GM18519 (cell line): ENCODE results near the gene FBXO41.

Source experiments
- ATAC-seq: cut with Tn5 transposase; IDR thresholded peaks from one replicate; pipeline ENCODE4 v1.9.1; 2021; ENCODE audit warnings: mild to moderate bottlenecking, moderate library complexity; ENCODE audit not compliant: unreplicated experiment, low FRiP score

FBXO41 gene

GRCh38 chr2:73290049-73290839, 6.0 kb upstream of the FBXO41 start:
- peak; percentile 27 for ATAC-seq

- ATAC-seq: no peak
These were observed 5.0 kb upstream of the FBXO41 start for GRCh38 chr2:73289304-73289703.

DNA sequence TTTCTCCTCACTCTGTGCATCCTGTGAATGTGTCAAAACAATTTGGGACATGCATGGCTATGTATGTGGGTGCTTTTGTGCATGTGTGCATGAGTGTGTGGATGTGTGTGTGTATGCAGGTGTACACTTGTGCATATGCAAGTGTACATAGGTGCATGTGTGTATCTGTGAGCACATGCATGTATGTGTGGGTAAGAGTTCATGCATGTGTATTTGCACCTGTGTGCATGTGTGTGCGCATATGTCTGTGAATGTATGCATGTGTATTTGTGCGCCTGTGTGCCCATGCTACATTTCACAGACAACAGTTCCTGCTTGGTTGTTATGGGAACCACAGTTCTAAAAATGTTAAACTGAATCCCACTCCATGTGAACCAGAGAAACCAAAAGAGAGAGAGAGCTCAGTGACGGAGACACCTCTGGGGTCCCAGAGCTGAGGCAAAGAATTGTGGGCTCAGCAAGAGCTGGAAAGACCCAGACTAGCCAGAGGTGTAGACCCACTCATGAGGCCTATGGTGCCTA, 1.9 kb upstream of the FBXO41 start:
- ATAC-seq: no peak

GRCh38 chr2:73285159-73285739, 971 bp upstream of the FBXO41 start:
- ATAC-seq: peak; percentile 60

- ATAC-seq: peak; percentile 4
These were observed 558 bp downstream of the FBXO41 start for GRCh38 chr2:73283545-73284295.

GRCh38 chr2:73282924-73283544, 1.2 kb downstream of the FBXO41 start:
- no peak for ATAC-seq

DNA sequence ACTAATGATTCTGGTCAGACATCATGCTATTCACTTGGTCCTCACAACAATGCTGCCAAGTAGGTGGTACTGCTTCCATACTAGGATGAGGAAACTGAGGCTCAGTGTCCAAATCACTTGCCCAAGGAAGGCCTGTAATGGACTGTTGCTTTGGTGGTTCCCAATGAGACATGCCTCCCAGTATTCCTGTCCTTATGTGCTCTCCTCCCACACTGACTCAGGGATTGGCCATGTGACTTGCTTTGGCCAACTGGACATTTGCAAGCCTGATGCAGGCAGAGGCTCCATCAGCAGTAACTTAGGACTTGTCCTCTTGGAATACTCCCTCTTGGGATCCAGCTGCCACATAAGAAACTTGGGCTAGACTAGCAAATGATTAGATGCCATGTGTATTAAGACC, 3.0 kb downstream of the FBXO41 start:
- ATAC-seq: no peak

DNA sequence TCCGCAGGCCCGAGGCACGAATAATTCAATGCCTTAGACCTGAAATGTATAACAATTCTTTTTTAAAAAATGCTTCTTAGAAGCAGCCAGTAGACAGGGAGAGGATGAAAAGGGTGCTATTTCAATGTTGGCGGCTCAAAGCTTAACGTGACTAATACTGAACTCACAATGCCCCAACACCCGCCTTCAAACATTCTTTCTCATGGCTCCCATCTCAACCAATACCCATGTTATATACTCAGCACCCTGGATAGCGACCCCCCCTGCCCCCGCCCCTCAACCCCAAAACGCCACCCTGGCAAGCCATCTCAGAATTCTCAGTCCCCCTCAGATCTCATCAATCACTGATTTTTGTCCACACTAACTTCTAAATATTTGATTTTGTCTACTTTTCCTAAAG, 4.4 kb downstream of the FBXO41 start:
- no peak for ATAC-seq

- ATAC-seq: no peak
These were observed 12.0 kb downstream of the FBXO41 start for GRCh38 chr2:73272270-73272669.

GRCh38 chr2:73269686-73270465, 14.4 kb downstream of the FBXO41 start:
- ATAC-seq: no peak

DNA sequence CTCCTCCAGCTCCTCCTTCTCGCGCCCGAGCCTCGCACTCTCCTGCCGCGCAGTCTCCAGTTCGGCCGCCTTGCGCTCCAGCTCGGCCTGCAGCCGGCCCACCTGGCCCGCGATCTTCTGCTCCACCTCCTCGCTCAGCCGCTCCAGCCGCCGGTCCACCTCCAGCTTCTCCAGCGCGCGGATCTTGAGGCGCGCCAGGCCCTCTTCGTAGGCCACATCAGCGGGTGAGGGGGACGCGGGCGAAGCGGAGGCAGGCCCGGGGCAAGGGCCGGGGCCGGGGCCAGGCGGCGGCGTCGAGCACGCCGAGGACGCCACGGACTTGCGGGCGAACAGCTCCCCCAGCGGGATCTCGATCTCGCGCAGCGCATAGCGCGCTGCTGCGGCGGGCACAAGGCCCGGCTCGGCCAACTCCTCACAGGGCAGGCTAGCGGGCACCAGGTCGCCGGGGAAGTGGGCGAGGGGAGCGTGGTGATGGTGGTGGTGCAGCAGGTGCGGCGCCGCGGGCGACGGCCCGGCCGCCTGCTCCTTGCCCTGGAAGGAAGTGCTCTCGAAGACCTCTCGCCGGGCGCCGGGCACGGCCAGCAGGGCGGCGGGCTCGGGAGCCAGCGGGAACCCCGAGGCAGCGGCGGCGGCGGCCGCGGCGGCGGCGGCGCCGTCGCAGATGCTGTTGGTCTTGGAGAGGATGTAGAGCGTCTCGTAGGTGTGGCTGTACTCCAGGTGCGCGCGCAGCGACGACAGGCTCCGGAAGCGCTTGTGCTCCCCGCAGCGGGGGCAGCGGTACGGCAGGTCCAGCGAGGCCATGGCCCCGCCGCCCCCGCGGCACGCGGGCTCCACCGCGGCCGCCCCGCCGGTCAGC, 15.2 kb downstream of the FBXO41 start:
- no peak for ATAC-seq

- no peak for ATAC-seq
These were observed 15.9 kb downstream of the FBXO41 start for GRCh38 chr2:73268366-73268829.

DNA sequence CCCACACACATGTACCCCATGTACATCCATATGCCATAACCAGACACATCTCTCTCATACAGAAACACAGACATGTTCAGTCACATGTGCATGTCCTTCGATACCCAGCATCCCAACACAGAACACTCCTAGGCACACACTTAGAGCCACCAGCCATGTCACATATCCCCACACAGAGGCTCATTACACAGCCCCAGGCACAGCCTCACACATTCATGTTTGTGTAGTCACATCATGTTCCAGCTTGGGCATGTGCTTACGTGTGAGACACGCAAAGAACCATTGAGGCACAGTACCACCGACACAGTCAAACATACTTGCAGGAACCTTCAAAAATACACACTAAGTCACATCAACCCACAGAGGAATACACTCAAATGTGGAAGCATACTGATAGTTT, 17.3 kb downstream of the FBXO41 start:
- no peak for ATAC-seq

GRCh38 chr2:73266061-73266901, 18.0 kb downstream of the FBXO41 start:
- ATAC-seq: no peak

DNA sequence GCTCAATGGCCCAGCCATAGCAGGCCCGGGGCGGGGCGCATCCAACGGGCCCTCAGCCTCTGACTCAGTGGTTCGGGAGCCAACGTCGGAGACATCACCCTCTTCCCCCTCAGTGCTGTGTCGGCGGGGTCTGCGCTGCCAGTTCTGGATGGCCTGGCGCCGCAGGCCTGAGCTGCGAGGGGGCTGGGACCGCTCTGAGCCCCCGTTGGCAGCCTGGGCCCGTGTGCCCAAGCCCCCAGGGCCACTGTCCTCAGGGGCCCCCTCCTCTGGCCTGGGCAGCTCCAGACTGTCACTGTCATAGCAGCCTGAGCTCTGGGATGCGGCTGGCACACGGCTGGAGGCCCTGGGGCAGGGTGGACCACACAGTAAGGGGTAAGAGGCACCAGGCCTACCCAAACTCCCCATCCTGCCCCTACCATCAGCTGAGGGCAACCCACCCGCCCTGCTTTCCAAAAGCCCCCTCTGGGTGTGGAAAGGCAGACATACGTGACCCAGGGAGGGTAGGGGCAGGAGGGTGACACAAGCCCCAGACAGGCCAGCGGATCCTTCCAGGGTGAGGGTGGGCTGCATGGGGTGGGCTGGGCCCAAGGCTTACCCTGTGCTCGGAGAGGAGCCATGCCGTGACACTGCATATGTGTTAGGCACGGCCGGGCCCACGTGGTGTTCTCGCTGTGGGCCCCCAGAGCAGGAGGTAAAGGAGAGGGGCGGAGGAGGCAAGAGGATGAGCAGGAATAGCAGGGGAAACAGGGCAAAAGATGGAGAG, 18.8 kb downstream of the FBXO41 start:
- no peak for ATAC-seq

DNA sequence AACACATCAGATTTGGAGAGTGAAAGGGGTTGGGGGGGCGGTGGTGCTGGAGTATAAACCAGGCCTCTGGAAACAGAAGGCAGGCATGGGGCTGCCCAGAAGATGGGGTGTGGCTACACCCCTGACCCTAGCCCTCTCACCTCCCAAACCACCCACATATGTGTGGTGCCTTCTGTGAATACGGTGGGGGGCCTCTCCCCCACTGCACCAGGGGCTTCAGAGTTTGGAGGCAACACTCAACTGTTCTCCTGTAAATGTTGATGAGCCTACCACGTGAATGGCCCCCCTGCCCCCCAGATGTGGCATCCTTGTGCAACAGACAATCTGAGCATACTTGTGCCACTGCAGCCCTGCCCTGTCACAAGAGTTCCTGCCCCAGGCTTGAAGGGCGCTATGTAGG, 19.5 kb downstream of the FBXO41 start:
- ATAC-seq: no peak

DNA sequence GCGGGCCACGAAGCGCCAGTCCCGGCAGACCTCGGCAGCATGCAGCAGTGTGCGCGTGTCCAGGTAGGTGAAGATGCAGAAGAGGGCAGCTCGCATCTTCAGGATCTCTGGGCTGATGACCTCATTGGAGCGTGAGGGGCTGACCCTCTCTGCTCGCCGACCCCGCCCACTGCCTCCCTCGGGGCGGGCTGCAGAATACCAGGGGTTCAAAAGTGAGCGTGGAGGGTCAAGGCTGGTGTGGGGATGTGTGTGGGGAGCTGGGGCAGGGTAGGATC, 20.0 kb downstream of the FBXO41 start:
- no peak for ATAC-seq
